Sciatic nerve (tissue), 2 donors: Measurements from ENCODE around the gene MAMDC2. TPM values are rescaled to one million over a fixed set of nuclear protein-coding genes. Genes with fewer than 3 reads are reported as not detected.

ENCODE experiments used
- ATAC-seq: fragments of 200-7000 bp; cut with Tn5 transposase; one replicate; pipeline ENCODE4 v1.9.1; 2020; ENCODE audit warnings: mild to moderate bottlenecking, moderate library complexity
- DNase-seq: peaks from one replicate; pipeline ENCODE4 v3.0.0-alpha.2; 2020; ENCODE audit warnings: low spot score
- intact Hi-C: fragments of 100-400 bp; cut with DNase I; formaldehyde crosslinking; loops from one replicate; pipeline ENCODE4 v1.14.2; 2022
- total RNA-seq: library from RNA; stranded (reverse); fragmentation: NEBNext Ultra II Directional; extraction: Animal tissue kit (Norgen Biotek cat#: 25700); gene quantifications from one replicate; pipeline ENCODE4 v1.2.1, GENCODE V29; 2021
- donor health status: DM: no; HTN: no; CAD: no.
- donor health status: DM: no; HTN: no; CAD: no.

MAMDC2 gene
- 18.5 TPM for total RNA-seq

- intact Hi-C loops: no loop called here
- peak; percentile 70 for DNase-seq
- ATAC-seq: peak; percentile 84
Observed at GRCh38 chr9:70043689-70044489, at the start of gene MAMDC2. MAMDC2 (plus strand) TSS chr9:70043848; CDS start chr9:70044198, 350 bp downstream.

- ATAC-seq: no peak
- intact Hi-C loops: no loop called here
- DNase-seq: no peak
Observed at GRCh38 chr9:69995846-69996245, 47.8 kb upstream of the MAMDC2 start.

- DNase-seq: no peak
- intact Hi-C loops: no loop called here
- ATAC-seq: peak; percentile 93
Observed at GRCh38 chr9:69996967-69997366, 46.7 kb upstream of the MAMDC2 start.

GRCh38 chr9:69997524-69997923 is 46.1 kb upstream of the MAMDC2 start:
- intact Hi-C loops: no loop called here
- ATAC-seq (no peak), DNase-seq (no peak)

GRCh38 chr9:69999315-69999714 is 44.3 kb upstream of the MAMDC2 start:
- ATAC-seq: peak; percentile 69
- intact Hi-C loops: no loop called here
- no peak for DNase-seq

- intact Hi-C loops: no loop called here
- DNase-seq (no peak), ATAC-seq (no peak)
Observed at GRCh38 chr9:70000469-70000868, 43.2 kb upstream of the MAMDC2 start.

GRCh38 chr9:70003901-70004714 is 39.5 kb upstream of the MAMDC2 start:
- intact Hi-C loops: no loop called here
- no peak for DNase-seq
- no peak for ATAC-seq

GRCh38 chr9:70006306-70006705 is 37.3 kb upstream of the MAMDC2 start:
- ATAC-seq (no peak), DNase-seq (no peak)
- intact Hi-C loops: no loop called here

- intact Hi-C loops: no loop called here
- no peak for DNase-seq
- ATAC-seq: no peak
Observed at GRCh38 chr9:70007831-70008230, 35.8 kb upstream of the MAMDC2 start.

GRCh38 chr9:70010015-70010414 is 33.6 kb upstream of the MAMDC2 start:
- DNase-seq (no peak), ATAC-seq (peak; percentile 76)
- intact Hi-C loops: no loop called here

- intact Hi-C loops: no loop called here
- ATAC-seq: no peak
- DNase-seq: no peak
Observed at GRCh38 chr9:70011366-70011765, 32.3 kb upstream of the MAMDC2 start.

GRCh38 chr9:70012569-70012968 is 31.1 kb upstream of the MAMDC2 start:
- intact Hi-C loops: no loop called here
- ATAC-seq: no peak
- no peak for DNase-seq

GRCh38 chr9:70013598-70014196 is 30.0 kb upstream of the MAMDC2 start:
- intact Hi-C loops: no loop called here
- ATAC-seq (peak; percentile 73), DNase-seq (peak; percentile 65)

GRCh38 chr9:70015099-70015498 is 28.5 kb upstream of the MAMDC2 start:
- no peak for ATAC-seq
- intact Hi-C loops: no loop called here
- DNase-seq: no peak

GRCh38 chr9:70020217-70020616 is 23.4 kb upstream of the MAMDC2 start:
- intact Hi-C loops: no loop called here

GRCh38 chr9:70020991-70021571 is 22.6 kb upstream of the MAMDC2 start:
- ATAC-seq: peak; percentile 44
- DNase-seq: peak; percentile 83
- intact Hi-C loops: no loop called here

More at GRCh38 chr9:70020217-70020616, 23.4 kb upstream of the MAMDC2 start:
- DNase-seq (no peak), ATAC-seq (no peak)

- intact Hi-C loops: no loop called here
- DNase-seq (no peak), ATAC-seq (no peak)
Observed at GRCh38 chr9:70028287-70028686, 15.4 kb upstream of the MAMDC2 start.

GRCh38 chr9:70030156-70030555 is 13.5 kb upstream of the MAMDC2 start:
- intact Hi-C loops: loop anchor here (5.0 kb wide), 1 partner anchor 1457 kb away; no protein-coding TSS in a partner anchor
- DNase-seq (no peak), ATAC-seq (no peak)

GRCh38 chr9:70031141-70031545 is 12.5 kb upstream of the MAMDC2 start:
- intact Hi-C loops: loop anchor here (5.0 kb wide), 1 partner anchor 1456 kb away; no protein-coding TSS in a partner anchor
- DNase-seq (no peak), ATAC-seq (peak; percentile 54)
